Measurements from ENCODE around the gene ADGRF5.

ADGRF5 gene, protein sequence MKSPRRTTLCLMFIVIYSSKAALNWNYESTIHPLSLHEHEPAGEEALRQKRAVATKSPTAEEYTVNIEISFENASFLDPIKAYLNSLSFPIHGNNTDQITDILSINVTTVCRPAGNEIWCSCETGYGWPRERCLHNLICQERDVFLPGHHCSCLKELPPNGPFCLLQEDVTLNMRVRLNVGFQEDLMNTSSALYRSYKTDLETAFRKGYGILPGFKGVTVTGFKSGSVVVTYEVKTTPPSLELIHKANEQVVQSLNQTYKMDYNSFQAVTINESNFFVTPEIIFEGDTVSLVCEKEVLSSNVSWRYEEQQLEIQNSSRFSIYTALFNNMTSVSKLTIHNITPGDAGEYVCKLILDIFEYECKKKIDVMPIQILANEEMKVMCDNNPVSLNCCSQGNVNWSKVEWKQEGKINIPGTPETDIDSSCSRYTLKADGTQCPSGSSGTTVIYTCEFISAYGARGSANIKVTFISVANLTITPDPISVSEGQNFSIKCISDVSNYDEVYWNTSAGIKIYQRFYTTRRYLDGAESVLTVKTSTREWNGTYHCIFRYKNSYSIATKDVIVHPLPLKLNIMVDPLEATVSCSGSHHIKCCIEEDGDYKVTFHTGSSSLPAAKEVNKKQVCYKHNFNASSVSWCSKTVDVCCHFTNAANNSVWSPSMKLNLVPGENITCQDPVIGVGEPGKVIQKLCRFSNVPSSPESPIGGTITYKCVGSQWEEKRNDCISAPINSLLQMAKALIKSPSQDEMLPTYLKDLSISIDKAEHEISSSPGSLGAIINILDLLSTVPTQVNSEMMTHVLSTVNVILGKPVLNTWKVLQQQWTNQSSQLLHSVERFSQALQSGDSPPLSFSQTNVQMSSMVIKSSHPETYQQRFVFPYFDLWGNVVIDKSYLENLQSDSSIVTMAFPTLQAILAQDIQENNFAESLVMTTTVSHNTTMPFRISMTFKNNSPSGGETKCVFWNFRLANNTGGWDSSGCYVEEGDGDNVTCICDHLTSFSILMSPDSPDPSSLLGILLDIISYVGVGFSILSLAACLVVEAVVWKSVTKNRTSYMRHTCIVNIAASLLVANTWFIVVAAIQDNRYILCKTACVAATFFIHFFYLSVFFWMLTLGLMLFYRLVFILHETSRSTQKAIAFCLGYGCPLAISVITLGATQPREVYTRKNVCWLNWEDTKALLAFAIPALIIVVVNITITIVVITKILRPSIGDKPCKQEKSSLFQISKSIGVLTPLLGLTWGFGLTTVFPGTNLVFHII (N-terminal part only)

GRCh38 chr6:46921731-46922130 lies at the start of gene ADGRF5:
Gene ADGRF5 (minus strand): TSS chr6:46921938. CDS start chr6:46906762, 15,176 bp downstream.
- DNase-seq (ENCODE audit: low read depth in 2 of 2), result peak in 1 of 2 donors; percentile 56
- TF ChIP-seq, protein P1, sequence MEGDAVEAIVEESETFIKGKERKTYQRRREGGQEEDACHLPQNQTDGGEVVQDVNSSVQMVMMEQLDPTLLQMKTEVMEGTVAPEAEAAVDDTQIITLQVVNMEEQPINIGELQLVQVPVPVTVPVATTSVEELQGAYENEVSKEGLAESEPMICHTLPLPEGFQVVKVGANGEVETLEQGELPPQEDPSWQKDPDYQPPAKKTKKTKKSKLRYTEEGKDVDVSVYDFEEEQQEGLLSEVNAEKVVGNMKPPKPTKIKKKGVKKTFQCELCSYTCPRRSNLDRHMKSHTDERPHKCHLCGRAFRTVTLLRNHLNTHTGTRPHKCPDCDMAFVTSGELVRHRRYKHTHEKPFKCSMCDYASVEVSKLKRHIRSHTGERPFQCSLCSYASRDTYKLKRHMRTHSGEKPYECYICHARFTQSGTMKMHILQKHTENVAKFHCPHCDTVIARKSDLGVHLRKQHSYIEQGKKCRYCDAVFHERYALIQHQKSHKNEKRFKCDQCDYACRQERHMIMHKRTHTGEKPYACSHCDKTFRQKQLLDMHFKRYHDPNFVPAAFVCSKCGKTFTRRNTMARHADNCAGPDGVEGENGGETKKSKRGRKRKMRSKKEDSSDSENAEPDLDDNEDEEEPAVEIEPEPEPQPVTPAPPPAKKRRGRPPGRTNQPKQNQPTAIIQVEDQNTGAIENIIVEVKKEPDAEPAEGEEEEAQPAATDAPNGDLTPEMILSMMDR (IDR thresholded peaks at IDR 0.05; ENCODE audit: low read depth, low read length), result no peak
- peak within 1 kb of the TSS in 1 of 2 donors; percentile 37 for H3K4me3 ChIP-seq (replicated peaks in 1 of 2; ENCODE audit: low read depth in 2 of 2, low read length in 2 of 2)

- H3K4me3 ChIP-seq (replicated peaks in 1 of 2; ENCODE audit: low read depth in 2 of 2, low read length in 2 of 2), result no peak overlapping the region
- TF ChIP-seq, protein P1 (IDR thresholded peaks at IDR 0.05; ENCODE audit: low read depth, low read length), result no peak
- DNase-seq (ENCODE audit: low read depth in 2 of 2), result peak in 1 of 2 donors; percentile 40
Observed at GRCh38 chr6:46969206-46969605, 47.5 kb upstream of the ADGRF5 start.

- TF ChIP-seq, protein P1 (IDR thresholded peaks at IDR 0.05; ENCODE audit: low read depth, low read length), result no peak
- no peak for DNase-seq (ENCODE audit: low read depth in 2 of 2)
- H3K4me3 ChIP-seq (replicated peaks in 1 of 2; ENCODE audit: low read depth in 2 of 2, low read length in 2 of 2), result no peak overlapping the region
Observed at GRCh38 chr6:46967826-46968349, 46.1 kb upstream of the ADGRF5 start.

- DNase-seq (ENCODE audit: low read depth in 2 of 2), result peak; percentile 37 to 81
- TF ChIP-seq, protein P1 (IDR thresholded peaks at IDR 0.05; ENCODE audit: low read depth, low read length), result no peak
- no peak overlapping the region for H3K4me3 ChIP-seq (replicated peaks in 1 of 2; ENCODE audit: low read depth in 2 of 2, low read length in 2 of 2)
Observed at GRCh38 chr6:46964716-46965519, 43.2 kb upstream of the ADGRF5 start.

- TF ChIP-seq, protein P1 (IDR thresholded peaks at IDR 0.05; ENCODE audit: low read depth, low read length), result no peak
Observed at GRCh38 chr6:46963626-46964025, 41.9 kb upstream of the ADGRF5 start.

More at GRCh38 chr6:46963626-46964025, 41.9 kb upstream of the ADGRF5 start:
- H3K4me3 ChIP-seq (replicated peaks in 1 of 2; ENCODE audit: low read depth in 2 of 2, low read length in 2 of 2), result no peak overlapping the region
- DNase-seq (ENCODE audit: low read depth in 2 of 2), result peak; percentile 66 to 93
